K562 (cell line): ENCODE results near the gene BANP. TPM values are rescaled to one million over a fixed set of nuclear protein-coding genes. Genes with fewer than 3 reads are reported as not detected.

Source experiments
- ATAC-seq: fragments of 200-7000 bp; cut with Tn5 transposase; 3 replicates; pipeline ENCODE4 v1.9.1; 2020; ENCODE audit warnings: moderate library complexity
- BruUV-seq: library from RNA; stranded (reverse); fragments of 400-500 nt; replicated peaks from 2 replicates; lab custom pipeline; 2021; lab: Mats Ljungman, UMichigan
- CTCF ChIA-PET: fragments of 300-600 bp; formaldehyde crosslinking; extraction: SDS; loops from one replicate; lab custom pipeline; 2021; ENCODE audit warnings: low intra/inter-chr PET ratio; lab: Yijun Ruan, JAX
- POLR2A ChIA-PET: fragments of 300-600, 350-650 bp; sonication (Branson Sonifier 250); formaldehyde crosslinking; extraction: SDS; loops from one replicate; lab custom pipeline; 2021; ENCODE audit warnings: antibody characterized with exemption, inconsistent platforms; lab: Yijun Ruan, JAX
- DNase-seq, 4 experiments: peaks; one replicate each; pipeline versions ENCODE4 v3.0.0 to v3.0.0-alpha.2; 2011 to 2018; ENCODE audit warnings: low spot score in 3 of 4, mixed read lengths in 3 of 4; ENCODE audit errors: extremely low read depth in 1 of 4
- FAIRE-seq: peaks from 2 replicates; lab custom pipeline; 2011; peaks lifted over from hg19 to GRCh38; lab: Jason Lieb, UNC
- H2AFZ ChIP-seq: 2 replicates; pipeline ENCODE4 v1.6.0; 2011; ENCODE audit warnings: low read depth, low read length, control low read depth, inconsistent platforms
- H3K27ac ChIP-seq: fragments of 200-600 bp; 3 replicates; pipeline ENCODE4 v1.8.0; 2011; ENCODE audit warnings: low read depth, mild to moderate bottlenecking, control low read depth, inconsistent platforms, low read length, moderate library complexity, mixed read lengths; ENCODE audit errors: extremely low read depth
- H3K27me3 ChIP-seq, 2 experiments: fragments of 300-600 bp in 1 of 2; 2 replicates in 1 of 2; 3 replicates in 1 of 2; pipeline versions ENCODE4 v1.6.0 to v1.8.0; 2011; ENCODE audit warnings: inconsistent platforms in 2 of 2, low read length in 2 of 2, mild to moderate bottlenecking in 1 of 2, mixed read lengths in 1 of 2, moderate library complexity in 1 of 2; ENCODE audit not compliant: control insufficient read depth in 2 of 2, insufficient read depth in 2 of 2
- H3K36me3 ChIP-seq: fragments of 300-600 bp; 3 replicates; pipeline ENCODE4 v1.8.0; 2011; ENCODE audit warnings: mild to moderate bottlenecking, low read length, inconsistent platforms; ENCODE audit not compliant: control insufficient read depth, insufficient read depth
- H3K4me1 ChIP-seq, 2 experiments: fragments of 200-600 bp in 1 of 2; replicated peaks in 1 of 2; 2 replicates in 1 of 2; 3 replicates in 1 of 2; pipeline versions ENCODE4 v1.5.1 to v1.8.0; 2011; ENCODE audit warnings: inconsistent platforms in 2 of 2, low read length in 2 of 2, mild to moderate bottlenecking in 1 of 2, mixed read lengths in 1 of 2, moderate library complexity in 1 of 2; ENCODE audit not compliant: control insufficient read depth in 2 of 2, insufficient read depth in 2 of 2
- H3K4me2 ChIP-seq: 2 replicates; pipeline ENCODE4 v1.6.1; 2011; ENCODE audit warnings: low read length, control low read depth, inconsistent platforms, mixed read lengths; ENCODE audit not compliant: insufficient read depth
- H3K4me3 ChIP-seq: fragments of 200-600 bp; sonication (generic), shearing (Covaris generic); 2 replicates; pipeline ENCODE4 v1.5.1; 2016; ENCODE audit warnings: control low read depth, inconsistent platforms
- H3K79me2 ChIP-seq: fragments of 200-600 bp; 3 replicates; pipeline ENCODE4 v1.8.0; 2011; ENCODE audit warnings: low read length, inconsistent platforms; ENCODE audit not compliant: control insufficient read depth, insufficient read depth
- H3K9ac ChIP-seq, 2 experiments: 2 replicates each; pipeline versions ENCODE4 v1.6.0 to v1.6.1; 2011; ENCODE audit warnings: low read depth in 2 of 2, low read length in 2 of 2, control low read depth in 1 of 2, inconsistent platforms in 1 of 2, mild to moderate bottlenecking in 1 of 2, mixed read lengths in 1 of 2; ENCODE audit not compliant: insufficient read depth in 1 of 2
- H3K9me1 ChIP-seq: one replicate; pipeline ENCODE4 v1.6.0; 2011; ENCODE audit warnings: inconsistent platforms, mild to moderate bottlenecking, low read length, moderate library complexity; ENCODE audit not compliant: control insufficient read depth, insufficient read depth
- H3K9me3 ChIP-seq: replicated peaks from 2 replicates; pipeline ENCODE4 v1.5.1; 2011; ENCODE audit warnings: low read depth, low read length, inconsistent platforms; ENCODE audit not compliant: control insufficient read depth, insufficient read depth
- H4K20me1 ChIP-seq: replicated peaks from 2 replicates; pipeline ENCODE4 v1.6.1; 2011; ENCODE audit warnings: low read length, inconsistent platforms, mixed read lengths; ENCODE audit not compliant: control insufficient read depth, insufficient read depth
- POLR2G ChIP-seq: fragments of 200-400 bp; formaldehyde crosslinking; IDR thresholded peaks from 2 replicates; pipeline ENCODE4 v1.6.1; 2017; ENCODE audit warnings: low read depth, mild to moderate bottlenecking, antibody characterized with exemption, low read length, moderate library complexity
- RBFOX2 ChIP-seq: fragments of 200-400 bp; formaldehyde crosslinking; IDR thresholded peaks from 2 replicates; pipeline ENCODE4 v1.6.1; 2017; ENCODE audit warnings: low read depth, mild to moderate bottlenecking, low read length, moderate library complexity
- SPI1 ChIP-seq: IDR thresholded peaks from 2 replicates; pipeline ENCODE4 v1.6.1; 2011; ENCODE audit warnings: low read depth, low read length, control low read depth, borderline replicate concordance
- ZFP1 ChIP-seq: fragments of 450-650 bp; formaldehyde crosslinking; IDR thresholded peaks from 2 replicates; pipeline ENCODE4 v1.4.0; 2020; ENCODE audit warnings: mild to moderate bottlenecking, mixed read lengths
- ZNF217 ChIP-seq: sonication (generic); formaldehyde crosslinking; IDR thresholded peaks from 2 replicates; pipeline ENCODE4 v1.8.0; 2022; ENCODE audit warnings: mild to moderate bottlenecking, missing genetic modification reagents
- WGBS: fragments of 100-300 bp; shearing (Covaris generic); methylation state at CpG from one replicate; pipeline ENCODE4 v1.1.6; 2016; ENCODE audit warnings: low coverage, mixed read lengths; ENCODE audit not compliant: insufficient coverage; ENCODE audit errors: missing lambda C conversion rate; 5-methylcytosine and 5-hydroxymethylcytosine counted together
- in situ Hi-C: fragments of 300-500 bp; cut with MboI; formaldehyde crosslinking; loops from 4 replicates; pipeline ENCODE4 v1.15.0; 2018; ENCODE audit warnings: inconsistent platforms, mixed read lengths
- intact Hi-C: fragments of 100-400 bp; cut with micrococcal nuclease; formaldehyde crosslinking; loops from 2 replicates; pipeline ENCODE4 v1.14.2; 2022
- polyA plus RNA-seq, 8 experiments: library from polyadenylated mRNA; depleted of rRNA in 4 of 8; stranded (reverse) in 5 of 8; unstranded in 3 of 8; fragments of >200 nt; fragmentation: Nextera tagmentation in 2 of 8; fragmentation: Illumina TruSeq in 1 of 8; extraction: Ambion mirVana in 2 of 8; extraction: Trizol in 1 of 8; gene quantifications; 2 replicates each; pipeline versions ENCODE4 v1.2.1 to v1.2.3, GENCODE V29; 2011 to 2014; ENCODE audit warnings: inconsistent platforms in 1 of 8, missing spikeins in 1 of 8
- total RNA-seq, 7 experiments: library from RNA; depleted of rRNA in 6 of 7; stranded (reverse); fragments of >200 nt in 6 of 7; fragmentation: Illumina TruSeq in 2 of 7; extraction: Trizol in 2 of 7; gene quantifications; 2 replicates each; pipeline versions ENCODE4 v1.2.1 to v1.2.3, GENCODE V29; 2011 to 2021; ENCODE audit warnings: low replicate concordance in 1 of 7

BANP gene
- total and polyA plus RNA-seq, 9 of the 15 experiments (the other 6 are each of a cell fraction or from before 2014, with no cell fraction given), result 4.6 to 22.1 (median 15.6) TPM

DNA sequence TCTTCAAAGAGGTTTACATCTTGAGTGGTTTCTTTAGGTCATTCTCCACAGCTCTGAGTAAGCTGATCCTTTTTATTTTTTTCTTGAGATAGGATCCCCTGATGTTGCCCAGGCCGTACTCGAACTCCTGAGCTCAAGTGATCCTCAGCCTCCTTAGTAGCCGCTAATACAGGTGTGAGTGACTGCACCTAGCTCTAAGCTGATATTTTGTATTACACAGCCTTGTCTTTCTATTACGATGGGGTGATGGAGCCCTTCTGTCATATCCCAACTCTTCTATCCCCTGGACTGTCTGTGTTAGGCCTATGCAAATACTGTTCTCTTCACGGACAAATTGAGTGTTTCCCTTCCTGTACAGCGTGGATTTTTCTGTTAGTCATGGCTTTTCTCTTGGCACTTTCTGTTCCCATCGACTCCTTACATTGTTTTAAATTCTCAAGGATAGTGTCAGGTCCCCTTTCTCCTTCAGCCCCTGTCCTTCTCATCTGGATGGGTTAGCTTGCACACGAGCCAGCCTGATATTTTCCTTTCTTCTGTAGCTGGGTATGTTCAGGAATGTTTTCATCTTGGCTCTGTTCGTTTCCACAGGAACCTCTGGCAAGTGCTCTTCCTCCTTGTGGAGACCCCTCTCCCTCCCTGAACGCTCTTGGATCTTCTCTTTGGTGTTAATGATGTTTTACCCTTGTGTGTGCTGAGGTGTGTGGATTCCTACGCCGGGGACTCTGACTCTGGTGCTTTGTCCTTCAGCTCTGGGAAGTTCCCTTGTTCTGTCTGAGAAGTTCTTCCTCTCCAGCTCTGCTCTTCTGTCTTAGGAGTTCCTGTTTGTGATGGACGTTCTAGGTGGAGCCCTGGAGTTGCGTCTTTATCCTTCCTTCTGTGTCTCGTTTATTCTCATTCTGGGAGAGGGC lies 2.3 kb downstream of the BANP start:
- H3K9me1 ChIP-seq, result peaks cover 5% of the 10 kb centered on the region
- peak overlapping the region; percentile 40; the same call in 2 of the 3 replicates for H3K27ac ChIP-seq
- peaks cover 40 to 58% of the 10 kb centered on the region in 2 experiments for H3K4me1 ChIP-seq
- H3K27me3 ChIP-seq, result no peaks in the 10 kb centered on the region
- H2AFZ ChIP-seq, result no peak overlapping the region
- DNase-seq (no peak), ATAC-seq (no peak), FAIRE-seq (no peak)
- H3K4me3 ChIP-seq, result no peak overlapping the region
- H3K4me2 ChIP-seq, result peak overlapping the region; percentile 10; the same call in 1 of the 2 replicates
- no peaks in the 10 kb centered on the region for H3K9me3 ChIP-seq
- intact Hi-C loops (no loop called here), in situ Hi-C loops (no loop called here)
- ChIA-PET CTCF (no interaction called here), POLR2A (interaction anchor here (0.7 to 1.5 kb wide), 3 partner anchors 8 to 195 kb away, joined by 3 to 5 read pairs (median 5); no protein-coding TSS in a partner anchor)
- H3K36me3 ChIP-seq, result peaks cover 36% of the 10 kb centered on the region; the same call in 2 of the 3 replicates
- WGBS, result 75% methylated on average over 13 of the region's 15 CpGs
- peak overlapping the region in 1 of 2 experiments; percentile 36; a peak in 3 of 4 replicates for H3K9ac ChIP-seq
- BruUV-seq, result no TSS peak
- H4K20me1 ChIP-seq, result no peaks in the 10 kb centered on the region
- peaks cover 66% of the 10 kb centered on the region for H3K79me2 ChIP-seq
- TF ChIP-seq SPI1 (0 out of 2 replicates have a peak, but pooled peaks have one; percentile 7), ZNF217 (CRISPR knock-in tag) (no peak)

DNA sequence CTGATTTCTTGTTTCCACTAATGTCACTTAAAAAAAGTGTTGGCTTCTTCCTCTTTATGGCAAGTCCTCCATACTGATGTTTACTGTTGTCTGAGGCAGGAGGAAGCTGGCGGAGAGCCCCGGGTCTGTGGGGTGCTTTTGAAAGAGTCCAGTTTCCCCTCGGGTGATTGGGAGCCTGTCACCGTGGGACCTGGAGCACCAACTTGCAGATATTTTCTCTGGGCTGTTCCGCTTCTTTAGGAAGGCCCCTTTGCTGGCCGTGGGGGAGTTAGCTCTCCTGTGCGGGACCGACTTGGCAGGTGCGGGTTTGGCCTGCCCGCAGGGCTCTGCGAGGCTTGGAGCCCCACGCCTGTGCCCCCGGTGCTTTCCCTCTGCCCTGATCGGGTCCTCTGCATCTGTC lies 3.1 kb downstream of the BANP start:
- intact Hi-C loops, result no loop called here
- POLR2A ChIA-PET, result interaction anchor here (0.7 kb wide), 1 partner anchor 114 kb away, joined by 3 read pairs; no protein-coding TSS in a partner anchor
- H3K27ac ChIP-seq, result no peak overlapping the region
- H3K4me3 ChIP-seq, result no peak overlapping the region
- H3K4me1 ChIP-seq, result peaks cover 40 to 65% of the 10 kb centered on the region in 2 experiments
- no peak overlapping the region for H2AFZ ChIP-seq
- H3K27me3 ChIP-seq, result no peaks in the 10 kb centered on the region
- H3K4me2 ChIP-seq, result no peak overlapping the region
- H3K36me3 ChIP-seq, result peaks cover 36% of the 10 kb centered on the region; the same call in 2 of the 3 replicates
- H3K79me2 ChIP-seq, result peaks cover 74% of the 10 kb centered on the region
- H3K9me1 ChIP-seq, result peaks cover 5% of the 10 kb centered on the region
- peak overlapping the region in 1 of 2 experiments; percentile 31; a peak in 1 of 4 replicates for H3K9ac ChIP-seq
- H4K20me1 ChIP-seq, result no peaks in the 10 kb centered on the region; the same call in 1 of the 2 replicates
- no peak for FAIRE-seq
- in situ Hi-C loops, result no loop called here
- BruUV-seq, result no TSS peak
- 88% methylated on average over 14 of the region's 14 CpGs for WGBS
- CTCF ChIA-PET, result no interaction called here
- H3K9me3 ChIP-seq, result no peaks in the 10 kb centered on the region
- ATAC-seq, result no peak
- no peak for DNase-seq
- TF ChIP-seq RBFOX2 (0 out of 2 replicates have a peak, but pooled peaks have one; percentile 16), ZFP1 (no peak), POLR2G (no peak; the same call in 1 of the 2 replicates)
